ENCODE results near the gene RSL24D1.

- TF ChIP-seq CTCF (IDR thresholded peaks at IDR 0.05), result no peak
- TF ChIP-seq USF2 (IDR thresholded peaks at IDR 0.05; ENCODE audit: borderline replicate concordance, low read depth, low read length), result no peak
- no peak for TF ChIP-seq ZBTB33 (IDR thresholded peaks at IDR 0.05; ENCODE audit: borderline replicate concordance, low read depth)
- TF ChIP-seq SIN3A (IDR thresholded peaks at IDR 0.05; ENCODE audit: borderline replicate concordance, low read depth, low read length), result no peak
- no peak for TF ChIP-seq RXRA (IDR thresholded peaks at IDR 0.05; ENCODE audit: borderline replicate concordance, low read depth)
- no peak for TF ChIP-seq USF1 (IDR thresholded peaks at IDR 0.05; ENCODE audit: borderline replicate concordance, low read depth)
- no peak for TF ChIP-seq PBX3 (IDR thresholded peaks at IDR 0.05)
- TF ChIP-seq EP300 (IDR thresholded peaks at IDR 0.05; ENCODE audit: borderline replicate concordance in 1 of 2, low read depth in 1 of 2, low read length in 1 of 2), result no peak
- TF ChIP-seq TAF1 (IDR thresholded peaks at IDR 0.05; ENCODE audit: borderline replicate concordance, low read depth, low read length), result no peak
- TF ChIP-seq FOSL2 (IDR thresholded peaks at IDR 0.05; ENCODE audit: borderline replicate concordance, low read depth), result no peak
- no peak for TF ChIP-seq MAX (IDR thresholded peaks at IDR 0.05; ENCODE audit: low read depth)
- no peak for TF ChIP-seq JUND (IDR thresholded peaks at IDR 0.05)
Observed at GRCh38 chr15:55224892-55225291, 28.2 kb upstream of the RSL24D1 start.
